Activated CD8-positive, alpha-beta memory T cell treated with anti-CD3 and anti-CD28 coated beads, Interleukin-2, amount 10 ng/mL, durations not matched to agents 7 days and 5 days (primary cell): ENCODE measurements around the gene CNIH3. TPM values are rescaled to one million over a fixed set of nuclear protein-coding genes. Genes with fewer than 3 reads are reported as not detected.

ENCODE experiments used
- total RNA-seq, 2 experiments: library from RNA; stranded (reverse); gene quantifications; one replicate each; pipeline ENCODE4 v1.2.3, GENCODE V29; 2021

The CNIH3 gene
- total RNA-seq, 2 experiments from 2014 or later: 1.1 to 3.6 TPM

Other genes with a start within 250 kb of the CNIH3 start
- 10 to 100 TPM; 79.0 to 84.2 TPM for gene WDR26, start 181.5 kb upstream of the CNIH3 start, total RNA-seq